ENCODE data around the gene NASP.

GRCh38 chr1:45589861-45590260 is 6.0 kb downstream of the NASP start:
- TF ChIP-seq POLR2A (IDR thresholded peaks at IDR 0.05) = no peak
- TF ChIP-seq CTCF (IDR thresholded peaks at IDR 0.05 in 8 of 11, conservative IDR thresholded peaks at IDR 0.05 in 3 of 11) = no peak
- no peak for TF ChIP-seq POLR2AphosphoS5 (IDR thresholded peaks at IDR 0.05)

Measured in spleen (tissue), 7 donors.